ENCODE results near the gene ANTXR1.

ANTXR1 gene

GRCh38 chr2:69114534-69114933 is 101.6 kb downstream of the ANTXR1 start:
- H3K4me3 Mint-ChIP-seq, result no peak overlapping the region
- peaks cover 33% of the 10 kb centered on the region for H3K4me1 Mint-ChIP-seq
- H3K36me3 Mint-ChIP-seq (ENCODE audit: low read depth), result peaks cover 44% of the 10 kb centered on the region
- no peak for TF ChIP-seq CTCF (IDR thresholded peaks at IDR 0.05; ENCODE audit: unreplicated experiment in 3 of 3)
- no peaks in the 10 kb centered on the region for H3K27me3 Mint-ChIP-seq (ENCODE audit: low read depth)
- H3K27ac Mint-ChIP-seq, result no peak overlapping the region
- H3K9me3 Mint-ChIP-seq, result no peaks in the 10 kb centered on the region

- Mint-ChIP-seq H3K9me3 (no peaks in the 10 kb centered on the region), H3K4me3 (no peak overlapping the region), H3K27me3 (ENCODE audit: low read depth) (no peaks in the 10 kb centered on the region), H3K36me3 (ENCODE audit: low read depth) (peaks cover 32% of the 10 kb centered on the region), H3K27ac (no peak overlapping the region), H3K4me1 (peaks cover 20% of the 10 kb centered on the region)
- TF ChIP-seq CTCF (IDR thresholded peaks at IDR 0.05; ENCODE audit: unreplicated experiment in 3 of 3), result no peak
Measured at GRCh38 chr2:69116438-69116837, 103.5 kb downstream of the ANTXR1 start.

- peaks cover 33% of the 10 kb centered on the region for H3K36me3 Mint-ChIP-seq (ENCODE audit: low read depth)
Measured at GRCh38 chr2:69118609-69119008, 105.6 kb downstream of the ANTXR1 start.

GRCh38 chr2:69119104-69119894 is 106.3 kb downstream of the ANTXR1 start:
- H3K27me3 Mint-ChIP-seq (ENCODE audit: low read depth), result no peaks in the 10 kb centered on the region
- H3K27ac Mint-ChIP-seq, result peak overlapping the region; percentile 65 to 93 (median 68)
- TF ChIP-seq CTCF (IDR thresholded peaks at IDR 0.05; ENCODE audit: unreplicated experiment in 3 of 3), result no peak
- H3K4me1 Mint-ChIP-seq, result peaks cover 18% of the 10 kb centered on the region
- no peaks in the 10 kb centered on the region for H3K9me3 Mint-ChIP-seq
- peaks cover 35% of the 10 kb centered on the region for H3K36me3 Mint-ChIP-seq (ENCODE audit: low read depth)
- no peak overlapping the region for H3K4me3 Mint-ChIP-seq

More at GRCh38 chr2:69118609-69119008, 105.6 kb downstream of the ANTXR1 start:
- Mint-ChIP-seq H3K9me3 (no peaks in the 10 kb centered on the region), H3K4me1 (peaks cover 18% of the 10 kb centered on the region), H3K27me3 (ENCODE audit: low read depth) (no peaks in the 10 kb centered on the region), H3K27ac (peak overlapping the region; percentile 63 to 92 (median 68)), H3K4me3 (no peak overlapping the region)
- TF ChIP-seq CTCF (IDR thresholded peaks at IDR 0.05; ENCODE audit: unreplicated experiment in 3 of 3), result no peak

- H3K4me1 Mint-ChIP-seq, result peaks cover 11% of the 10 kb centered on the region
- no peaks in the 10 kb centered on the region for H3K27me3 Mint-ChIP-seq (ENCODE audit: low read depth)
- no peak overlapping the region for H3K4me3 Mint-ChIP-seq
- no peaks in the 10 kb centered on the region for H3K9me3 Mint-ChIP-seq
- no peak overlapping the region for H3K27ac Mint-ChIP-seq
- no peak for TF ChIP-seq CTCF (IDR thresholded peaks at IDR 0.05; ENCODE audit: unreplicated experiment in 3 of 3)
- peaks cover 40% of the 10 kb centered on the region for H3K36me3 Mint-ChIP-seq (ENCODE audit: low read depth)
Measured at GRCh38 chr2:69122271-69122670, 109.3 kb downstream of the ANTXR1 start.

- Mint-ChIP-seq H3K27ac (no peak overlapping the region), H3K9me3 (no peaks in the 10 kb centered on the region), H3K36me3 (ENCODE audit: low read depth) (peaks cover 43% of the 10 kb centered on the region), H3K4me1 (peaks cover 11% of the 10 kb centered on the region), H3K27me3 (ENCODE audit: low read depth) (no peaks in the 10 kb centered on the region), H3K4me3 (no peak overlapping the region)
- no peak for TF ChIP-seq CTCF (IDR thresholded peaks at IDR 0.05; ENCODE audit: unreplicated experiment in 3 of 3)
Measured at GRCh38 chr2:69123182-69123581, 110.2 kb downstream of the ANTXR1 start.
